PC-9 (cell line): ENCODE data around the gene F5. TPM values are rescaled to one million over a fixed set of nuclear protein-coding genes. Genes with fewer than 3 reads are reported as not detected.

ENCODE experiments used
- BruUV-seq: library from RNA; stranded (reverse); fragments of 400-500 nt; replicated peaks from 2 replicates; lab custom pipeline; 2021; lab: Mats Ljungman, UMichigan
- CTCF ChIA-PET: fragments of 300-600 bp; sonication (Branson Sonifier 250); formaldehyde crosslinking; loops from one replicate; lab custom pipeline; 2022; ENCODE audit warnings: antibody characterized with exemption; lab: Charles Lee
- POLR2A ChIA-PET: fragments of 300-600 bp; sonication (Branson Sonifier 250); formaldehyde crosslinking; loops from one replicate; lab custom pipeline; 2022; ENCODE audit warnings: antibody characterized with exemption; ENCODE audit not compliant: unreplicated experiment; lab: Charles Lee
- DNase-seq, 2 experiments: peaks; one replicate each; pipeline versions ENCODE4 v3.0.0 to v3.0.0-alpha.2; 2015 to 2022; ENCODE audit warnings: mixed read lengths in 1 of 2
- H2AFZ ChIP-seq: fragments of 200-600 bp; sonication (generic); 2 replicates; pipeline ENCODE4 v1.8.1; 2017; ENCODE audit warnings: antibody characterized with exemption
- H3F3A ChIP-seq: fragments of 200-600 bp; sonication (generic); 2 replicates; pipeline ENCODE4 v1.8.1; 2017; ENCODE audit warnings: antibody characterized with exemption, mild to moderate bottlenecking, low read depth; ENCODE audit not compliant: insufficient read depth
- H3K27ac ChIP-seq: fragments of 200-600 bp; sonication (generic); 2 replicates; pipeline ENCODE4 v1.6.1; 2016; ENCODE audit warnings: mixed run types
- H3K27me3 ChIP-seq: fragments of 200-600 bp; sonication (generic); 2 replicates; pipeline ENCODE4 v1.6.1; 2016; ENCODE audit warnings: low read depth, mixed run types; ENCODE audit not compliant: insufficient read depth
- H3K36me3 ChIP-seq: fragments of 200-600 bp; sonication (generic); 2 replicates; pipeline ENCODE4 v1.6.1; 2016; ENCODE audit warnings: low read depth, mixed run types
- H3K4me1 ChIP-seq: fragments of 200-600 bp; sonication (generic); replicated peaks from 2 replicates; pipeline ENCODE4 v1.6.1; 2016; ENCODE audit warnings: mixed run types; ENCODE audit not compliant: insufficient read depth
- H3K4me2 ChIP-seq: fragments of 200-600 bp; sonication (generic); 2 replicates; pipeline ENCODE4 v1.6.1; 2017; ENCODE audit warnings: mixed run types
- H3K4me3 ChIP-seq: fragments of 200-600 bp; sonication (generic); 2 replicates; pipeline ENCODE4 v1.6.1; 2016; ENCODE audit warnings: mixed run types
- H3K79me2 ChIP-seq: fragments of 200-600 bp; sonication (generic); 2 replicates; pipeline ENCODE4 v1.6.1; 2017; ENCODE audit warnings: low read depth, mixed run types
- H3K9me2 ChIP-seq: fragments of 200-600 bp; sonication (generic); 2 replicates; pipeline ENCODE4 v1.8.1; 2017; ENCODE audit warnings: mild to moderate bottlenecking; ENCODE audit not compliant: insufficient read depth
- H3K9me3 ChIP-seq: fragments of 200-600 bp; sonication (generic); 2 replicates; pipeline ENCODE4 v1.8.1; 2016; ENCODE audit warnings: low read depth; ENCODE audit not compliant: insufficient read depth
- H4K20me1 ChIP-seq: fragments of 200-600 bp; sonication (generic); 2 replicates; pipeline ENCODE4 v1.8.1; 2017; ENCODE audit not compliant: insufficient read depth
- CTCF ChIP-seq: fragments of 200-600 bp; sonication (generic); conservative IDR thresholded peaks from 2 replicates; pipeline ENCODE4 v1.6.1; 2017; ENCODE audit warnings: mixed run types, antibody characterized with exemption, mild to moderate bottlenecking, moderate library complexity
- EZH2 ChIP-seq: fragments of 200-600 bp; sonication (generic); IDR thresholded peaks from 2 replicates; pipeline ENCODE4 v1.8.0; 2017; ENCODE audit warnings: antibody characterized with exemption, low read depth
- intact Hi-C: fragments of 100-400 bp; cut with micrococcal nuclease; formaldehyde crosslinking; loops from one replicate; pipeline ENCODE4 v1.10.0; 2022; ENCODE audit not compliant: unreplicated experiment
- total RNA-seq: library from RNA; stranded (reverse); gene quantifications from 2 replicates; pipeline ENCODE4 v1.2.3, GENCODE V29; 2021

F5 gene
- total RNA-seq, 1 experiment from 2014 or later, result not detected

DNA sequence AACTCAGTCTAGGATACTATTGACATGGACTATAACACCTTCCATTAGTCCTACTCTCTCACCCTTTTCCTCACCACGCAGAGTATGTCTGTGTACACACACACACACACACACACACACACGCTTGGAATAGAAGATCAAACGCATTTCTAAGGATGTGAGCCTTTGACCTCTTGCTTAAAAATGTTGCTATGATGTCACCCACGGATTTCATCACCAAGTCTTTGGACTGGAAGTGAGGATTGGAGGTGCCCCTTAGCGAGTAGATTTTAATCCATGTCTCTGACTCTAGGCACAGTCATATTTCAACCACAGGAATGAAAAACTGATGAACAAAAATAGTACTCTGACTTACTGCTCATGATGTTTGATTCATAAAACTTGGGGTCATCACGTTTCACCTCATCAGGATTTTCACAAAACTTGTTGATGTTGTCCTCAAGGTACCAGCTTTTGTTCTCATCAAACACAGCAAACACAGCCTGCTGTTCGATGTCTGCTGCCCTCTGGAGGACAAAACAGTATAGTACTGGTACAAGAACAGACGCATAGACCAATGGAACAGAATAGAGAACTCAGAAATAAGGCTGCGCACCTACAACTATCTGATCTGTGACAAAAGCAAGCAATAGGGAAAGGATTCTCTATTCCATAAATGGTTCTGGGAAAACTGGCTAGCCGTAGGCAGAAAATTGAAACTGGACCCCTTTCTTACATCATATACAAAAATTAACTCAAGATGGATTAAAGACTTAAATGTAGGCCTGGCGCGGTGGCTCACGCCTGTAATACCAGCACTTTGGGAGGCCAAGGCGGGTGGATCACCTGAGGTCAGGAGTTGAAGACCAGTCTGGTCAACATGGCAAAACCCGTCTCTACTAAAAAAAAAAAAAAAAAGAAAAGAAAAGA lies 39.9 kb downstream of the F5 start:
- intact Hi-C loops, result loop anchor here (1.0 to 5.0 kb wide), 5 partner anchors 60 to 1204 kb away; no protein-coding TSS in a partner anchor
- Histone ChIP-seq H3K79me2 (no peaks in the 10 kb centered on the region), H3K4me3 (no peak overlapping the region), H3K4me2 (no peak overlapping the region), H3K9me3 (no peaks in the 10 kb centered on the region), H3K9me2 (no peaks in the 10 kb centered on the region), H3K4me1 (no peaks in the 10 kb centered on the region), H3K27me3 (no peaks in the 10 kb centered on the region), H3F3A (no peaks in the 10 kb centered on the region), H3K36me3 (no peaks in the 10 kb centered on the region), H4K20me1 (no peaks in the 10 kb centered on the region), H3K27ac (no peak overlapping the region), H2AFZ (no peak overlapping the region)
- TF ChIP-seq CTCF (peak; percentile 90), EZH2 (no peak)
- ChIA-PET CTCF (interaction anchor here (0.6 to 1.5 kb wide), 4 partner anchors 60 to 943 kb away, joined by 3 read pairs; partner anchors contain the start of gene SLC19A2), POLR2A (no interaction called here)
- BruUV-seq, result no TSS peak
- peak; percentile 44 to 63 for DNase-seq

GRCh38 chr1:169545472-169545871 lies 40.8 kb downstream of the F5 start:
- intact Hi-C loops, result loop anchor here (5.0 kb wide), 1 partner anchor 168 kb away; no protein-coding TSS in a partner anchor
- CTCF ChIA-PET, result interaction anchor here (1.5 kb wide), 1 partner anchor 942 kb away, joined by 3 read pairs; no protein-coding TSS in a partner anchor
- no peak overlapping the region for H3K4me3 ChIP-seq

More at GRCh38 chr1:169545472-169545871, 40.8 kb downstream of the F5 start:
- H3K9me3 ChIP-seq, result no peaks in the 10 kb centered on the region
- H3K9me2 ChIP-seq, result 0 out of 2 replicates have a peak, but pooled peaks cover under 1% of the 10 kb centered on the region
- BruUV-seq, result no TSS peak
- no peaks in the 10 kb centered on the region for H3K36me3 ChIP-seq
- TF ChIP-seq EZH2 (no peak), CTCF (no peak)
- H3K4me1 ChIP-seq, result no peaks in the 10 kb centered on the region
- H3K4me2 ChIP-seq, result no peak overlapping the region
- H3K79me2 ChIP-seq, result no peaks in the 10 kb centered on the region
- no peaks in the 10 kb centered on the region for H3F3A ChIP-seq
- no peaks in the 10 kb centered on the region for H3K27me3 ChIP-seq
- H3K27ac ChIP-seq, result no peak overlapping the region
- DNase-seq, result no peak
- POLR2A ChIA-PET, result no interaction called here
- H2AFZ ChIP-seq, result no peak overlapping the region
- no peaks in the 10 kb centered on the region for H4K20me1 ChIP-seq
